Fibroblast of pulmonary artery (primary cell): ENCODE results near the gene CAVIN2.
"Not testable (repeated sequence)": the region's sequence is repeated elsewhere in the genome, so short reads cannot be mapped to it uniquely, and the experiment has no call there.

Experiments used
- DNase-seq: peaks from one replicate; pipeline ENCODE4 v3.0.0-alpha.2; 2010; ENCODE audit warnings: low read depth
- H3K4me3 ChIP-seq: replicated peaks from 2 replicates; pipeline ENCODE4 v1.5.1; 2011; ENCODE audit warnings: low read depth, mild to moderate bottlenecking, control low read depth, low read length, moderate library complexity
- TF ChIP-seq, protein P1 (sequence below): IDR thresholded peaks from 2 replicates; pipeline ENCODE4 v1.5.1; 2011; ENCODE audit warnings: mild to moderate bottlenecking, control low read depth, low read length, inconsistent platforms; ENCODE audit errors: missing control alignments

Gene CAVIN2

DNA sequence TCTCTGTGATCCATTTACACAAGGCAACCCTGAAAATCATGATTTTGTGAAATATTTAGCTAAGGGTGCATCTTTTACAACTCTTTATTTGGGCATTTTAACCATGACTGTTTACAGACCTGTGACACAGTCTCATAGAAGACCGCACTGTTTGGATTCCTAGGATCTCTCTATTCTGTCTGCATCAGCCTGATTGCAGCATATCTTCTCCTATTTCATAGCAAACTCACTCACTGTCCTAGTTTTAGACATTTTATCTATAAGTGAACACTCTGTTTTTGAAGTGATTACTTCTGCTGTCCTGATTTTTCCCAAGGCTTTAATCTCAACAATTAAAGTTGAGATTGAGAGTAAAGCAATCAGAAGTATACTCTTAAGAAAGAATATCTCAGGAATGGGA is 56.2 kb downstream of the CAVIN2 start:
- no peak overlapping the region for H3K4me3 ChIP-seq
- TF ChIP-seq, protein P1, sequence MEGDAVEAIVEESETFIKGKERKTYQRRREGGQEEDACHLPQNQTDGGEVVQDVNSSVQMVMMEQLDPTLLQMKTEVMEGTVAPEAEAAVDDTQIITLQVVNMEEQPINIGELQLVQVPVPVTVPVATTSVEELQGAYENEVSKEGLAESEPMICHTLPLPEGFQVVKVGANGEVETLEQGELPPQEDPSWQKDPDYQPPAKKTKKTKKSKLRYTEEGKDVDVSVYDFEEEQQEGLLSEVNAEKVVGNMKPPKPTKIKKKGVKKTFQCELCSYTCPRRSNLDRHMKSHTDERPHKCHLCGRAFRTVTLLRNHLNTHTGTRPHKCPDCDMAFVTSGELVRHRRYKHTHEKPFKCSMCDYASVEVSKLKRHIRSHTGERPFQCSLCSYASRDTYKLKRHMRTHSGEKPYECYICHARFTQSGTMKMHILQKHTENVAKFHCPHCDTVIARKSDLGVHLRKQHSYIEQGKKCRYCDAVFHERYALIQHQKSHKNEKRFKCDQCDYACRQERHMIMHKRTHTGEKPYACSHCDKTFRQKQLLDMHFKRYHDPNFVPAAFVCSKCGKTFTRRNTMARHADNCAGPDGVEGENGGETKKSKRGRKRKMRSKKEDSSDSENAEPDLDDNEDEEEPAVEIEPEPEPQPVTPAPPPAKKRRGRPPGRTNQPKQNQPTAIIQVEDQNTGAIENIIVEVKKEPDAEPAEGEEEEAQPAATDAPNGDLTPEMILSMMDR = no peak
- DNase-seq = no peak

DNA sequence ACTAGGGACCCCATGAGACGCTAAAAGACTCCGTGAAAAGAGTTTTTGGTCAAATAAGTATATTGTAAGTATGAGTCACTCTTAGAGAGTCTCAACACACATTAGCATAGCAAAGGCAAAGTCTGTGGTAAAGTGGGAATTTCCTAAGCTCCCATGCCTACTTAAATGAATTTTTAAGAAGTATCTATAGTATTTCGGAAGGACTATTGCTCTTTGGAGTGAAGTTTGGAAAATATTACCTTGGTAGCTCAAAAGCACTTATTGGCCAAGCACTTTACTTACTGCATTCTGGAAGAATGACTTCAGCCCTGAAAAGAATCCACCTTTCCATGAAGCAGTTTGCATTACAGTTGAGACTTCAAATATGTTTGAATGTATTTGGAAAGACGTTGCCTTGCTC is 57.1 kb downstream of the CAVIN2 start:
- no peak overlapping the region for H3K4me3 ChIP-seq
- TF ChIP-seq, protein P1 = no peak
- DNase-seq = peak; percentile 67

DNA sequence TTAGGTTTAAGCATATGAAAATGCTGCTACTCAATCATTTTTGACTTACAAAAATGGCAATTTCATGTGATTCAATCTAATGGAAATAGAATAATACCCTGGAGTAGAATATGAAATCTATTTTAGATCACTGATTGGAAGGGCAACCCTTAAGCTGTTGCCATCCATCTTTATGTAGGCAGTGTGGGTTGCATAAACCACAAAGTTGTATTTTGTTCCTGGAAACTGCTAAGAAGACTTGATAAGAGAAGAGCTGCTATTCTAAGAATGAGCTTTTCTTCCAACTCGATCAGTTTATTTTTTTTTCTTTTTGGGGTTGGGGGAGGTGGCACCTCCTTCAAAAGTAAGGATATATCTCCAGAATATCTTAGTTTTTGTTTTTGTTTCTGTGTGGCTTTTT is 60.2 kb downstream of the CAVIN2 start:
- peak; percentile 33 for DNase-seq
- no peak overlapping the region for H3K4me3 ChIP-seq
- TF ChIP-seq, protein P1 = no peak

DNA sequence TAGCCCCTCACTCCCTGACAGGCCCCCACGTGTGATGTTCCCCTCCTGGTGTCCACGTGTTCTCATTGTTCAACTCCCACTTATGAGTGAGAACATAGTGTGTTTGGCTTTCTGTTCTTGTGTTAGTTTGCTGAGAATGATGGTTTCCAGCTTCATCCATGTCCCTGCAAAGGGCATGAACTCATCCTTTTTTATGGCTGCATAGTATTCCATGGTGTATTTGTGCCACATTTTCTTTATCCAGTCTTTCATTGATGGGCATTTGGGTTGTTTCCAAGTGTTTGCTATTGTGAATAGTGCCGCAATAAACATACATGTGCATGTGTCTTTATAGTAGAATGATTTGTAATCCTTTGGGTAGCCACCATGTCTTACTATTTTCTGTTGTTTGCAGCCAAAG is 61.2 kb downstream of the CAVIN2 start:
- not testable (repeated sequence) for H3K4me3 ChIP-seq, DNase-seq
